Measurements from ENCODE around the gene RUVBL1. TPM values are rescaled to one million over a fixed set of nuclear protein-coding genes. Genes with fewer than 3 reads are reported as not detected.

RUVBL1 gene
- total and polyA plus RNA-seq, 8 donors: 3.5 to 26.4 (median 13.4) TPM; not detected in 1

DNA sequence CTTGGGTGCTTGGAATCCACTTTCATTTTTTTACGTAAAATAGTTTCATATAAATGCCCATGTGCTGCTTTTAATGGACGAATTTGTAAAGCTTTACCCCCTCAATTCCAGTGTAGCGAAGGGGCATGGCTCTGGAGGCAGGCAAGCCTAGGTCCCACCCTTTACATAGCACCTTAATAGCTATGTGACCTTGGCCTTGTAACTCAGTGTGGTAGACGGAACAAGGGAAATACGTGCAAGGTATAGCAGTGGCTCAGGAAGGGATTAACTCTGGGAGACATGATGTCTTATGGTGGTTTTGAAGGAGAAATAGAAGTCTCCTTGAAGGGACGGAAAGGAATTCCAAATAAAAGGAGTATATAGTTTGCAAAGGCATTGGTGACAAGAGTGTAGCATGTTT, 70.0 kb downstream of the RUVBL1 start:
- DNase-seq: no peak
- Histone ChIP-seq H3K4me1 (peaks cover 32 to 55% (median 39%) of the 10 kb centered on the region in 4 donors), H3K27ac (peak overlapping the region in 4 of 5 donors; percentile 59 to 96 (median 94)), H3K4me3 (peak overlapping the region; percentile 83 to 90 (median 88)), H3K27me3 (no peaks in the 10 kb centered on the region), H3K9me3 (no peaks in the 10 kb centered on the region), H3K36me3 (peaks cover 26 to 46% (median 43%) of the 10 kb centered on the region in 4 donors)
- no peak for TF ChIP-seq POLR2A (IDR thresholded peaks at IDR 0.05)
- intact Hi-C loops (cut with DNase I; ENCODE audit: low total_unique reads): no loop called here
- 23 to 46% (median 29%) methylated on average over 6 of the region's 6 CpGs for WGBS, 5 donors

DNA sequence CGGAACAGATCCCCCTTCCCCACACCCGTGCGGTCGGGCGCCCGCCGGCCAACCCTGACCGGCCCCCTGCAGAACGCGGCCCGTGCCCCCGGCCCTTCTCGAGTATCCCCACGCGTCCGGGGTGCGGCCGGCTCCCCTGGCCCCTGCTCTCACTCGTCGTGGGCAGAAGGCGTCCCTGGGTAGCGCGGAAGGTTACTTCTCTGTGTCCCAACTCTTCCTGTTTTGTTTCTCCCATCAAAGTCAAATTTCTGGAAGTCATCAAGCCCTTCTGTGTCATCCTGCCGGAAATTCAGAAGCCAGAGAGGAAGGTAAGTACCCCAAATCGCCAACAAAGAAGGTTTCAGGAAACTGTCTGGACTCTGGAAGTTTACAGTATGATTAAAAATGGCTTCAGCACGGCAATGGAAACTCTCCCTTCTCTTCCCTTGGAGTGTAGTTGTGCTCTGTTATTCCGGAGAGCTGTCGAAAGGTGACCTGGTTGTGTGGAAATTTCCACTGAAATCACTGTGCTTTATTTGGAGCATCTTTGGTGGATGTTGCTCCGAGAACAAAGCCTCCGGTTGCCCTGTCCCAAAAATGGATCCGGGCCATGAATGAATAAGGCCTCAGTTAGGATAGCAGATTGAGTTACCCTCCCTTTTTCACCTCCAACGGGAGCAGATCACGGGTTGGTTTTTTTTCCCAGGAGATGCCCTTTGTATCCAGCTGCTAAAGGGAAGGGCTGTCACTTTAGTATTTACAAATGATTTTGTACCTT, 70.8 kb downstream of the RUVBL1 start:
- TF ChIP-seq EP300 (IDR thresholded peaks at IDR 0.05): no peak
- TF ChIP-seq POLR2A (IDR thresholded peaks at IDR 0.05): peak in 1 of 4 donors; percentile 50
- TF ChIP-seq, protein P1, sequence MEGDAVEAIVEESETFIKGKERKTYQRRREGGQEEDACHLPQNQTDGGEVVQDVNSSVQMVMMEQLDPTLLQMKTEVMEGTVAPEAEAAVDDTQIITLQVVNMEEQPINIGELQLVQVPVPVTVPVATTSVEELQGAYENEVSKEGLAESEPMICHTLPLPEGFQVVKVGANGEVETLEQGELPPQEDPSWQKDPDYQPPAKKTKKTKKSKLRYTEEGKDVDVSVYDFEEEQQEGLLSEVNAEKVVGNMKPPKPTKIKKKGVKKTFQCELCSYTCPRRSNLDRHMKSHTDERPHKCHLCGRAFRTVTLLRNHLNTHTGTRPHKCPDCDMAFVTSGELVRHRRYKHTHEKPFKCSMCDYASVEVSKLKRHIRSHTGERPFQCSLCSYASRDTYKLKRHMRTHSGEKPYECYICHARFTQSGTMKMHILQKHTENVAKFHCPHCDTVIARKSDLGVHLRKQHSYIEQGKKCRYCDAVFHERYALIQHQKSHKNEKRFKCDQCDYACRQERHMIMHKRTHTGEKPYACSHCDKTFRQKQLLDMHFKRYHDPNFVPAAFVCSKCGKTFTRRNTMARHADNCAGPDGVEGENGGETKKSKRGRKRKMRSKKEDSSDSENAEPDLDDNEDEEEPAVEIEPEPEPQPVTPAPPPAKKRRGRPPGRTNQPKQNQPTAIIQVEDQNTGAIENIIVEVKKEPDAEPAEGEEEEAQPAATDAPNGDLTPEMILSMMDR (IDR thresholded peaks at IDR 0.05): no peak
- no peak for TF ChIP-seq POLR2AphosphoS5 (IDR thresholded peaks at IDR 0.05)
- peak in 1 of 2 donors; percentile 48 for DNase-seq

DNA sequence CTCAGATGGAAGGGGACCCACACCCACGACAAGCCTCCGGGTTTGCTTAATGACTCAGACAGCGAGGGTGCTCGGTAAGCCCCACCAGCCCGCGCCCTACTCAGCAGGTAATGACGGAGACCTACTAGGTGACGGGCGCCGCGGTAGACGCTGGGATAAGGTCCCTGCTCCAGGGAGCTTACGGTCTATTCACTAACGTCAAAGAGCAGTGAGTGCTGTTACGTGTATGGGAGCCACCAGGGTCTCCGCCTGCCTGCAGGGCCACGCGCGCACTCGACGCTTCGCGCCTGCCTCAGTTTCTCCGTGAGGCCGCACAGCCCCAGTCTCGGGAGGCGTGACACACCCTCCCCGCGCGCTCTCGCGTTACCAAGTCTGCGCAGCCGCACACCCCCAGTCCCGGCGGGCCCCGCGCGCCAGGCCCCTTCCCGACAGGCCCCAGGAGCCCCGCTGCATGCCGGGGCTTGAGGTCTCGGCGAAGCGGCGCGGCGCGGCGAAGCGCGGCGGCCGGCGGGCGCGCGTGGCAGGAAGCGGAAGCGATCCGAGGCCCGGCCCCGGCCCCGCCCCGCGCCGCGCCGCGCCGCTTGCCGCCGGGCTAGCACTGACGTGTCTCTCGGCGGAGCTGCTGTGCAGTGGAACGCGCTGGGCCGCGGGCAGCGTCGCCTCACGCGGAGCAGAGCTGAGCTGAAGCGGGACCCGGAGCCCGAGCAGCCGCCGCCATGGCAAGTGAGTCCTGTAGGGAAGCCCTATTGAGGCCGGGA, 71.6 kb downstream of the RUVBL1 start, which contains the start of gene SEC61A1:
Gene SEC61A1, plus strand, starts transcription at position 601 of the 758 bp plus-strand sequence. Its CDS starts 116 bp downstream, at position 717.
- TF ChIP-seq POLR2A (IDR thresholded peaks at IDR 0.05) (peak in 1 of 4 donors; percentile 20), POLR2AphosphoS5 (IDR thresholded peaks at IDR 0.05) (peak; percentile 79 to 94 (median 93)), EP300 (IDR thresholded peaks at IDR 0.05) (no peak)
- TF ChIP-seq, protein P1 (IDR thresholded peaks at IDR 0.05): no peak
- peak; percentile 96 to 99 for DNase-seq
- Histone ChIP-seq H3K4me1 (peaks cover 32 to 52% (median 39%) of the 10 kb centered on the region in 4 donors), H3K36me3 (peaks cover 16 to 30% (median 28%) of the 10 kb centered on the region in 4 donors), H3K4me3 (peak within 1 kb of the TSS; percentile 83 to 90 (median 88)), H3K9me3 (no peaks in the 10 kb centered on the region), H3K27ac (peak within 1 kb of the TSS; percentile 93 to 99 (median 95)), H3K27me3 (no peaks in the 10 kb centered on the region)
- intact Hi-C loops (cut with DNase I; ENCODE audit: low total_unique reads): no loop called here
- WGBS, 5 donors: 0 to 1% (median 0%) methylated on average over 14 to 90 of the region's 90 CpGs

More for the DNA sequence above, 70.8 kb downstream of the RUVBL1 start:
- no peaks in the 10 kb centered on the region for H3K9me3 ChIP-seq
- H3K4me3 ChIP-seq: peak overlapping the region; percentile 83 to 90 (median 88)
- WGBS, 5 donors: 0 to 1% (median 1%) methylated on average over 31 to 33 of the region's 33 CpGs
- H3K27ac ChIP-seq: peak overlapping the region; percentile 93 to 99 (median 95)
- intact Hi-C loops (cut with DNase I; ENCODE audit: low total_unique reads): no loop called here
- H3K4me1 ChIP-seq: peaks cover 32 to 55% (median 39%) of the 10 kb centered on the region in 4 donors
- peaks cover 19 to 38% (median 35%) of the 10 kb centered on the region in 4 donors for H3K36me3 ChIP-seq
- no peaks in the 10 kb centered on the region for H3K27me3 ChIP-seq

GRCh38 chr3:128051459-128051836, 72.2 kb downstream of the RUVBL1 start:
- TF ChIP-seq POLR2A (IDR thresholded peaks at IDR 0.05) (no peak), POLR2AphosphoS5 (IDR thresholded peaks at IDR 0.05) (no peak), EP300 (IDR thresholded peaks at IDR 0.05) (no peak)
- TF ChIP-seq, protein P1 (IDR thresholded peaks at IDR 0.05): no peak
- 10 to 16% (median 12%) methylated on average over 10 of the region's 10 CpGs for WGBS, 5 donors
- H3K27ac ChIP-seq: peak overlapping the region; percentile 83 to 95 (median 95)
- H3K9me3 ChIP-seq: no peaks in the 10 kb centered on the region
- H3K36me3 ChIP-seq: peaks cover 14 to 24% (median 22%) of the 10 kb centered on the region in 4 donors
- no peaks in the 10 kb centered on the region for H3K27me3 ChIP-seq
- H3K4me1 ChIP-seq: peaks cover 32 to 46% (median 39%) of the 10 kb centered on the region in 4 donors
- H3K4me3 ChIP-seq: peak overlapping the region; percentile 83 to 90 (median 88)
- DNase-seq: peak in 1 of 2 donors; percentile 57
- intact Hi-C loops (cut with DNase I; ENCODE audit: low total_unique reads): no loop called here

Data from stomach (tissue), 9 donors.